ENCODE measurements around the gene SH3BP5.
A peak's percentile ranks its signal among the peaks of the same experiment; 100 is the strongest.

SH3BP5 gene

DNA sequence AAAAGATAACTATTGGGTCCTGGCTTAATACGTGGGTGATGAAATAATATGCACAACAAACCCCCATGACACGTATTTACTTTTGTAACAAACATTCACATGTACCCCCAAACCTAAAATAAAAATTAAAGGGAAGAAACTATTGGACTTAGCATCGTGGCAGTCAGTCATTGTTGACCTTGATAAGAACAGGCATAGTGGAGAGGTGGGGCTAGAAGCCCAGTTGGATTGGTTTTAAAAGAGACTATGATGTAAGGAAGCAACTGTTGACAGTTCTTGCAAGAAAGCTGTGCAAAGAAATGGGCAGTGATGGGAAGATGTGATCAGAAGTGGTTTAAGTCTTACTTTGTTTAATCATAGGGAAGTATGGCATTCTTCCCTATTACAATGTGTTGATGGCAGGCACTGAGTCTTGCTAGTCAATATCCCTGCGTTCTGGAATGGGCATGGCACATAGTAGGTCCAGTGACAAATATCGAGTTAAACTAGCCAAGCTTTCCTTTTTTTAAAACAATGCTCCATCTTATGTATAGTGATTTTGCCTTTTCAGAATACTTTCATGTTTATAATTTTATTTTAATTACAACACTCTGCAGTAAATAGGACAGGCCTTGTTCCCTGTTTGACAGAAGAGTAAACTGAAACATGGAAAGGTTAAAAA, 88.4 kb downstream of the SH3BP5 start:
- DNase-seq (ENCODE audit: low spot score): no peak

DNA sequence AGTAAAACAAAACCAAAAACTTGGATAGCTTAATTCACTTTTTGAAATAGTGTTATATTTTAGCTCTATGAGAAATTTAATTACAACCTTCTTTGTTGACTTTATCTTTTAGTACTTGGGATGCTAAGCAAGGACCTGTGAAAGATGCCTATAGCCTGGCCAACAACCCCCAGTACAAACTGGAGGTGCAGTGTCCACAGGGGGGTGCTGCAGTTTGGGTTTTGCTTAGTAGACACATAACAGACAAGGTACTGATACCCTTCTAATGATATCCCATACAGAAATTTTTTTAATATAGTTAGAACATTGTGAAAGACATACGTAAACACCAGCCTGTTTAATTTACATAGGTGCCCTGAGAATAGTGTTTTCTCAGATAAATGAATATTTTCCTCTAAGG, 91.0 kb downstream of the SH3BP5 start:
- peak; percentile 6 for DNase-seq (ENCODE audit: low spot score)

DNA sequence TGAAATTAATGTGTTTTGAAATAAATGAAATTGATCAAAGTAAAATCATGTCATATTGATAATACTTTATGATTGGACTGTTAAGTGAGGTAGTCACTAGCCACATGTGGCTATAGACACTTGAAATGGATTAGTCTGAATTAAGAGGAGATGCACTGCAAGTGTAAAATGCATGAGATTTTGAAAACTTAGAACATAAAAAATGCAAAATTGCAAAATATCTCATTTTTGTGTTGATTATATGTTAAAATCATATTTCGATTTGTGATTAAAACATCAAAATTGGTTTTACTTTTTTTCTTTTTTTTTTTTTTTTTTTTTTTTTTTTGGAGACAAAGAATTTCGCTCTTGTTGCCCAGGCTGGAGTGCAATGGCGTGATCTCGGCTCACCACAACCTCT, 103.1 kb downstream of the SH3BP5 start:
- no peak for DNase-seq (ENCODE audit: low spot score)

DNA sequence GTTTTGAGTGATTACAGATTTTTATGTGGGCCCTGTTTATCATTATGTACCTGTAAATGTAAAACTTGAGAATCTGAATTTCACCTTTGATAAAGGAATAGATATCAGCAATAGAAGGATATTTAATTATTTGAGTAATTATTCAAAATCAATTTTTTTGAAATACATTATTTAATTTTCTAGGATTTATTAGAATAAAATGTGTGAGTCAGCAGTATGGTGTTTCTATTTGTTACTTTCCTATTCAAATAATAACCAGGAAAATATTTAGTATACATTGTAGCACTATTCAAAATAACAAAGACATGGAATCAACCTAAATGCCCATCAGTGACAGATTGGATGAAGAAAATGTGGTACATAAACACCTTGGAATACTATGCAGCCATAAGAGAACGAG, 104.2 kb downstream of the SH3BP5 start:
- DNase-seq (ENCODE audit: low spot score): no peak

DNA sequence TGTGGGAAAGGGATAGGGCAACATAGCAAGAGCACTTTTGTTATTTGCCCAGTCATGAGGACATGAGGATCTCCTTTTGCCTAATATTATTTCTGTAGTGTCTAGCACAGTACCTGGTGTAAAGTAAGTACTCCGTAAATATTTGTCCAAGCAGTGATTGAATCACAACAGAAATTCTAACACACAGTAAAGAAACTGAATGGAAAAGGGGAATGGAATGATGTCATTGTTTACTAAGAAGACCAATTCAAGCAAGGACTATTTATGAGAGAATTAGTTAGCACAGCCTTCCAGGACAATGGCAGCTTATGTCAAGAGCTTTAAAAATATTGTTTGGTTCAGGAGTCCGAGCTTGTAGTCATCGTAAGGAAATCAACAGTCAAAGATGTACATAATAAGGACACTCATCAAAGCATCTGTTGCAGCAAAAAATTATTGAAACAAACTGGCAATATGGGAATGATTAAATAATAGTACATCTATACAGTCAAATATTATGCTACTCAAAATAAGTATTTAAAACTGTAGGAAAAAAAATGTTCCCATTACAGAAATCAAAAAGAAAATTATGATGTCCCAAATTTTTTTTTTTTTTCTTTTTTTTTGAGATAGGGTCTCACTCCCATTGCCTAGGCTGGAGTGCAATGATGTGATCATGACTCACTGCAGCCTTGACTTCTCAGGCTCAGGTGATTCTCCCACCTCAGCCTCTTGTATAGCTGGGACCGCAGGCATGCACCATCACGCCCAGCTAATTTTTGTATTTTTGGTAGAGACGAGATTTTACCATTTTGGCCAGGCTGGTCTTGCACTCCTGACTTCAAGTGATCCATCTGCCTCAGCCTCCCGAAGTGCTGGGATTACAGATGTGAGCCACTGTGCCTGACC, 108.5 kb downstream of the SH3BP5 start:
- DNase-seq (ENCODE audit: low spot score): peak; percentile 4

DNA sequence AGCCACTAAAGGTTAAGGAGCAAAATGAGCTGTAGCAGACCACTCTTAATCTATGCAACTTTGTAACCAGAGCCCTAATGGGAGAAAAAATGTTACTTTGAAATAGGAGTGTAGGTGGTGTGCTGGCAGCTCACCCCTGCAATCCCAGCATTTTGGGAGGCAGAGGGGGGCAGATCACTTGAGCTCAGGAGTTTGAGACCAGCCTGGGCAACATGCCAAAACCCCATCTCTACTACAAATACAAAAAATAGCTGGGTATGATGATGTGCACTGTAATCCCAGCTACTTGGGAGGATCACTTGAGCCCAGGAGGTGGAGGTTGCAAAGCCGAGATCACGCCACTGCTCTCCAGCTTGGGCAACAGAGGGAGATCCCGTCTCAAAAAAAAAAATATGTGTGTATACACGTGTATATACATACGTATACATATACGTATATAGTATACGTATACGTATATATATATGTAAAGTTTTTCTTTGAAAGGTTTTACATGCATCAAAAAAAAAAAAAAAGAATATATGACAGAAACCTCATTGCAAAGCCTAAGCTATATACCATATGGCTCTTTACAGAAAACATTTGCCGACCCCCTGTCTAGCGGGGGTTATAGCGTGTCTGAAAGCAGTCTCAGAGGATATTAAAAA, 110.7 kb downstream of the SH3BP5 start:
- DNase-seq (ENCODE audit: low spot score): no peak

DNA sequence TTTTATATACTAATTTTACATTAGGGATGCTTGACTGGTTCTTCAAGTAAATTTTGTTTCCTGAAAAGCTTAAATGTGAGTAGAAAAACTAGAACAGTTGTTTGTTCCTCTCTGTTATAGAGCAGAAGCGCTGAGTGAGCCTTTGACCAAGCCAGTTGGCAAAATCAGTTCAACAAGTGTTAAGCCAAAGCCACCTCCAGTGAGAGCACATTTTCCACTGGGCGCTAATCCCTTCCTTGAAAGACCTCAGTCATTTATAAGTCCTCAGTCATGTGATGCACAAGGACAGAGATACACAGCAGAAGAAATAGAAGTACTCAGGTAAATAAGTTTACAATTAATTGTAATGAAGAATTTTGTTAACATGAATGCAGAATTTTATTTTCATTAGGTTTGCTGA, 111.7 kb downstream of the SH3BP5 start:
- no peak for DNase-seq (ENCODE audit: low spot score)

DNA sequence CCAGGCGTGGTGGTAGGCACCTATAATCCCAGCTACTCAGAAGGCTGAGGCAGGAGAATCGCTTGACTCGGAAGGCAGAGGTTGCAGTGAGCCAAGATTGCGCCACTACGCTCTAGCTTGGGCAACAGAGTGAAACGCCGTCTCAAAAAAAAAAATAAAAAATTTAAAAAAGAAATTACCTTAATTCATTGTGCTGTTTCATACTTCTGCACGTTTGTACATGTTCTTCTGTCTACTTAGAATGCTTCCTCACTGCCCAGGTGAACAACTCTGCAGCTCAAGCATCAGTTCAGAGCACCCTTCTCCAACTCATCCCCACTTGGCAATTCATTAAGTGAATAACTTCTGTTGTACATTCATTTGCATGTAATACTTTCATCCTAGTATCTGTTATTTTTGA, 112.3 kb downstream of the SH3BP5 start:
- no peak for DNase-seq (ENCODE audit: low spot score)

DNA sequence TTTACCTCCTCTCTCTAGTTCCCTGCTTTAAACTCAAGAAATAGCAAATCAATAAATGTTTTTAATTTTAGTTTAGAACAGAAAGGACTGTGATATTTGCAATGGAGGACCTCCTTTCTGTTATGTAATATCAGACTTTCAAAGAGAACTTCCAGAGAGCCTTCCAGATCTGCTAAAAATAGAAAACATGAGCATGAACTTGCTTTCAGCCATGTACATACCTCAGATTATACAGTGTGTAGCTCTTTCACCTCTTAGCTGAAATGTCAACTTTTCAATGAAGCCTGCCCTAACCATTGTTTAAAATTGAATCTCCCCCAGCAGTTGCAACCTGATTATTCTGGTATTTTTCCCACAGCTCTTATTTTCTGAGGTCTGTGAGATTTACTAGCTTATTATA, 113.7 kb downstream of the SH3BP5 start:
- DNase-seq (ENCODE audit: low spot score): no peak

DNA sequence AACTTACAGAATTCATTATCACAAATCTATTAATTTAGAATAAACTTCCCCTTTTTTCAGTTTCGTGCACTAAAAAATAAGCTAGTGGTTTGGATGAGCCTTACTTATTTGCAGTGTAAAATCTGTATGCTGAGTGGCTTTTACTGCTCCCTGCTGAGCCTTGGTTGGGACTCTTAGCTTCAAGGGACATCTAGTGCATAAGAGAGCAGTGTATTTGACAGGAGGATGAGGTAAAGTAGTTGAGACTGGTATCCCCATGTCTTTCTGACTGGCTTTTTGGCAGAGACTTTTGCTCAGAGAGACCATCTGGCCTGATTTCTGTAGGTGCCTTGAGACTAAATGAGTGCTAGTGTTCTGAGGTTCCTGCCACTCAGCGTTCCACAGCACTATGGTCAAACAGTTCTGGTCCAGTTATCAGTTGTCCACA, 114.5 kb downstream of the SH3BP5 start:
- DNase-seq (ENCODE audit: low spot score): no peak

DNA sequence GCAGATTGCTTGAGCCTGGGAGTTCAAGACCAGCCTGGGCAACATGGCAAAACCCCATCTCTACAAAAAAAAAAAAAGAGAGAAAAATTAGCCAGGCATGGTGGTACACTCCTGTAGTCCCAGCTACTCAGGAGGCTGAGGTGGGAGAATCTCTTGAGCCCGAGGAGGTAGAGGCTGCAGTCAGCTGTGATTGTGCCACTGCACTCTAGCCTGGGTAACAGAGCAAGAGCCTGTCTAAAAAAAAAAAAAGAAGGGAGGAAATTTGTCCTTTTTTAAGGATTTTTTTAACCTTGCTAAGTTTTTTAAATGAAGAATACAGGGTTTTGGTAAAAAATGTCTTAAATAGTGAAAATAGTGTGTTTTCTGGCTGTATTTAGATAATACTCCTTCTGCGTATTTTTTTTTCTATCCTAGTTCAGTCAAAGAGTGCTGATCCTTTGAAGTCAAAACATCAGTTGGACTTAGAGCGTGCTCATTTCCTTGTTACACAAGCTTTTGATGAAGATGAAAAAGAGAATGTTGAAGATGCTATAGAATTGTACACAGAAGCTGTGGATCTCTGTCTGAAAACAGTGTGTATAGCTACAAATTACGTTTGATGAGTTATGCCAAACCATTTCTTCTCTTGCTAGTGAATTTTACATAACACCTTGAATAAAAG, 115.2 kb downstream of the SH3BP5 start:
- no peak for DNase-seq (ENCODE audit: low spot score)

DNA sequence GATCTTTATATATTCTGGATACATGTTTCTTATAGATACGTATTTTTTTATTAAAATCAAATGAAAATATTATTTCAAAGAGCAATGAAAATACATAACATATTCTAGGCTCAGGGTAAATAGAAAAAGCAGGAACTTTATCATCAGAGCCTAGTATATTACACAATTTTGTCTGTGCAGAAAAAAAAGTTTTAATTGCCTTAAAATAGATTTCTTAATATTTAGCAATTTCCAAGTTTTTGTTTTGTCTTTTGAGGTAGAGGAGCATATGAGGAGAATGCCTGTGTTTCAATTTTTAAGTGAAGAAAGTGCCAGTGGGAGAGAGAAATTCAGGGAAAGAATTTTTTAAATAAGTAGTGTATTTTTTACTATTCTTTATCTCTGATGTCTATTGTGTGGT, 115.9 kb downstream of the SH3BP5 start:
- no peak for DNase-seq (ENCODE audit: low spot score)

DNA sequence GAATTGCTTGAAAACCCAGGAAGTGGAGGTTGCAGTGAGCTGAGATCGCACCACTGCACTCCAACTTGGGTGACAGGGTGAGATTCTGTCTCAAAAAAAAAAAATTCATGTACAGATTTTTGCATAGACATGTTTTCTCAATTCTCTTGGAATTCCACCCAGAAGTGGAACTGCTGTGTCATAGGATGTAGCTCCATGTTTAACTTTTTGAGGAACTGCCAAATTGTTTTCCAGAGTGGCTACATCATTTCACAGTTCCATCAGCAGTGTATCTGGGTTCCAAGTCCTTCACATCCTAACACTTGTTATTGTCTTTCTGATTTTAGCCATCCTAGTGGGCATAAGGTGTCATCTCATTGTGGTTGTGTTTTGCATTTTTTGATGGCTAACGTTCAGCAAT, 116.4 kb downstream of the SH3BP5 start:
- no peak for DNase-seq (ENCODE audit: low spot score)

DNA sequence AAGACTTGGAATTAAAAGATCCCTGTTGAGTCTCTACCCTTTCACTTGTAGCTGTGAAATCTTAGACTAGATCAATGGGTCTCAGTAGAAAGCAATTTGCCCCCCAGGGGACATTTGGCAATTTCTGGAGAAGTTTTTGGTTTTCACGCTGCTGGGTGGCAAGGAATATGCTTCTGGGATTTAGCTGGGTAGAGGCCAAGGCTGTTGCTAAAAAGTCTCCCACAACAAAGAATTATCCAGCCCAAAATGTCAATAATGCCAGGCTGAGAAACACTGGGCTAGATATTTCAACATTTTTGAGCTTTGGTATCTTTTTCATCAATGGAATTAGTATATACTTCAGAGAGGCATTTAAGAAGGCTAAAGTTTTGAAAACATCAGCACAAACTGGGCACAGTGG, 117.6 kb downstream of the SH3BP5 start:
- DNase-seq (ENCODE audit: low spot score): no peak

DNA sequence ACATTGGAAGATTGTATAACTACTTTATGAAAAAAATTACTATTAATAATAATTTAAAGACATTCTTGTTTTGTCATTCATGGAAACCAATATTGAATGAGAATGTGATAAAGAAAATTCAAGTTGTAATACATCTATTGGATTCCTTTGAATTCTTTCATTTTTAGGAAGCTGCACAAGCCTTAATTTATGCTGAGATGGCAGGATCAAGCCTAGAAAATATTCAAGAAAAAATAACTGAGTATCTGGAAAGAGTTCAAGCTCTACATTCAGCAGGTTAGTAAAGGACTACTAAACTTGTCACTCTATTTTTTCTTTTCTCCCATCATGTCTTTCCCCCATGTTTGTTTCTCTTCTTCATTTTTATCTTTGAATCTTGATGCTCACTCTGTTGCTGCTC, 120.4 kb downstream of the SH3BP5 start:
- no peak for DNase-seq (ENCODE audit: low spot score)

DNA sequence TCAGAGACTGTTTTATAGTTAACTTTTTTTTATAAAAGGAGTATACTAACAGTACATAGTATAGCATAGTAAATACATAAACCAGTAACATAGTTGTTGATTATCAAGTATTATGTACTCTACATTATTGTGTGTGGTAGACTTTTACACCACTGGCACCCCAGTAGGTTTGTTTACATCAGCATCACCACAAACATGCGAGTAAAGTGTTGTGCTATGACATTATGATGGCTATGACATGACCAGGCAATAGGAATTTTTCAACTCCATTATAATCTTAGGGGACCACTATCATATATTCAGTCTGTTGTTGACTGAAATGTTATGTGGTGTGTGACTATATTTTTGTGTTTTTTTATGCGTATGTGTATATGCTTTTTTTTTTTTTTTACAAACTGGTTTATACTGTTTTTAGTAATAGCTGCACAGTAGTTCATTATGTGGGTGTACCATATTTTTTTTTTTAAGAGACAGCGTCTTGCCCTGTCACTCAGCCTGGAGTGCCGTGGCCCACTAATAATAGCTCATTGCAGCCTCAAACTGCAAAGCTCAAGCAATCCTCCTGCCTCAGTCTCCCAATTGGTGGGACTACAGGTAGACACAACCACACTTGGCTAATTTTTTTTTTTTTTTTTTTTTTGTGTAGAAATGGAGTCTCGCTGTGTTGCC, 124.4 kb downstream of the SH3BP5 start:
- DNase-seq (ENCODE audit: low spot score): no peak

DNA sequence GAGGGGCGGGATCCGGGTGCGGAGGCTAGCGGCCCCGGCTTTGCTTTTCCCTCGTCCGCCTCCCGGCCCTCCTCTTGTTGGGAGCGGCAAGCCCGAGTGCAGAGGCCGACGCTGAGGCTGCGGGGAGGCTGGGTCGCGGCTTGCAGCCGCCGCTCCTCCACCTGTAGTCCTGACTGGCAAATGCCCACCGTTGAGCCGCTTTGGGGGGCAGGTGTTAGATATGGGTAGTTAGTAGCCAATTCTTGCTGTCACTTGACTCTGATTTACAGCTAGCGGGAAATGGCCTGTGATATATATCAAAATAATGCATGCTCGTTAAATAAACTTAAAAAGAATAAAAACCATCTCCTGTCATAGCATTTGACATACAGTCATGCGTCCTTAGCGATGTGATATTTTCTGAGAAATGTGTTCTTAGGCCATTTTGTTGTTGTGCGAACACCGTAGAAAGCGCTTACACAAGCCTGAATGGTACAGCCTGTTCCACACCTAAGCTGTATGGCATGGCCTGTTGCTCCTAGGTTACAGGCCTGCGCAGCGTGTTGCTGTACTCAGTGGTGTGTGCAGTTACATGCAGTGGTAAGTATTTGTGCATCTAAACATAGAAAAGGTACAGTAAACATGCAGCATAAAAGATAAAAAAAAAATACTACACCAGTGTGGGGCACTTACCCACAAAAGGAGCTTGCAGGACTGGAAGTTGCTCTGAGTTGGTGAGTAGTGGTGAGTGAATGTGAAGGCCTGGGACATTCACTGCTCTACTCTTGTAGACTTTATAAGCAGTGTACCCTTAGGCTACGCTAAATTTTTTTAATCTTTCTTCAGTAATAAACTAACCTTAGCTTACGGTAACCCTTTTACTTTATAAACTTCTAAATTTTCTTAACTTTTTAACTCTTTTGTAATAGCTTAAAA, 125.5 kb downstream of the SH3BP5 start:
- DNase-seq (ENCODE audit: low spot score): peak; percentile 55

DNA sequence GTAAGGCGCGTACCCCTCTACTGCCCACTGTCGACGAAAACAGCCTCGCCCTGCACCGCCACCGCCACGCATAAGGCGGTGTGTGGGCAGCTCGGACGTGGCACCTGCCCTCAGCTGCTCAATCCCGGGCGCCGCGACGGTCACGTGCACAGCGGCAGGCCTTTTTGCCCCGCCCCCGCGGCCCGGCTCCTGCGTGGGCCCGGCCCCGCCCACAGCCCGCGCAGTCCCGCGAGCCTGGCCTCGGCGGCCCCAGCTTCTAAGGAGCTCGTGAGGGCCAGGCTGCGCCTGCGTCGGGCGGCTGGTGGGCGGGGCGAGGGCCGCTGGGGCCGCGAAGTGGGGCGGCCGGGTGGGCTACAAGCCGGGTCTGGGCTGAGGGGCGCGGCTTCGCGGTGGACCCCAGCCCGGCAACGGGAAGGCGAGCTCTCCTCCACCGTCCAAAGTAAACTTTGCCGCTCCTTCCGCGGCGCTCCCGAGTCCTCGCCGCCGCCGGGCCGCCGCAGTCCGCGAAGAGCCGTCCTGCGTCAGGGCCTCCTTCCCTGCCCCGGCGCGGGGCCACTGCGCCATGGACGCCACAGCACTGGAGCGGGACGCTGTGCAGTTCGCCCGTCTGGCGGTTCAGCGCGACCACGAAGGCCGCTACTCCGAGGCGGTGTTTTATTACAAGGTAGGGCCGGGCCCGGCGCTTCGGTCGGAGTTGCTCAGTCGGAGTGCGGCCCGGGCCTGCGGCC, 126.3 kb downstream of the SH3BP5 start, which contains the start of gene CAPN7:
CAPN7 (plus strand) TSS at position 313 of the 728 bp plus-strand sequence; CDS start at position 563, 250 bp downstream.
- peak; percentile 96 for DNase-seq (ENCODE audit: low spot score)

DNA sequence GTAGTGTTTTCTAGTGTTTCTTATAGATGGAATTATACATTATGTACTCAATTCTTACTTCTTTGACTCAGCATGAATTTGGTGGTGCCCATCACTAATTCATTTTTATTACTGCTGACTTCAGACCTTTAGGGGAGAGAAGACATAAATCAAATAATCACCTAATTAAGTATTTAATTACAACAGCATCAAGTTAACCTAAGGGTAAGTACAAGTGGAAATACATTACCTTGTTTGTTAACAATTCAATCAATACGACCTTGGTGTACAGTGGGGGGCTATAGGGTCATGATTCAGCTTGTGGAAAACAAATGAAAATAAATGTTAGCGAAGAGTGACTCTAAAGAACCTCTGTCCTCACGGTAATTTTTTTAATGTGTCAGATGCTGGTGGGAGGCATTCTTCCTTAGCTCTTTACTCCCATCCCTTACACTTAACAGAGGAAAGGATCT, 126.9 kb downstream of the SH3BP5 start:
- DNase-seq (ENCODE audit: low spot score): no peak
